IPS-18a (cell line): ENCODE data around the gene ARHGAP10.
"Not testable (repeated sequence)": the region's sequence is repeated elsewhere in the genome, so short reads cannot be mapped to it uniquely, and the experiment has no call there.

Source experiments
- H3K27ac ChIP-seq: one replicate; pipeline ENCODE4 v1.5.1; 2013; ENCODE audit warnings: low read length
- H3K27me3 ChIP-seq: one replicate; pipeline ENCODE4 v1.6.1; 2013; ENCODE audit warnings: mild to moderate bottlenecking, low read length; ENCODE audit not compliant: control insufficient read depth, insufficient read depth
- H3K36me3 ChIP-seq: one replicate; pipeline ENCODE4 v1.6.1; 2013; ENCODE audit warnings: low read depth, low read length; ENCODE audit not compliant: control insufficient read depth
- H3K4me1 ChIP-seq: one replicate; pipeline ENCODE4 v1.6.1; 2013; ENCODE audit warnings: low read depth, low read length; ENCODE audit not compliant: control insufficient read depth
- H3K4me3 ChIP-seq: one replicate; pipeline ENCODE4 v1.5.1; 2013; ENCODE audit warnings: low read length
- H3K9ac ChIP-seq: one replicate; pipeline ENCODE4 v1.6.1; 2013; ENCODE audit warnings: mild to moderate bottlenecking, low read length, moderate library complexity
- H3K9me3 ChIP-seq: one replicate; pipeline ENCODE4 v1.6.1; 2013; ENCODE audit warnings: low read depth, low read length; ENCODE audit not compliant: control insufficient read depth

ARHGAP10 gene

DNA sequence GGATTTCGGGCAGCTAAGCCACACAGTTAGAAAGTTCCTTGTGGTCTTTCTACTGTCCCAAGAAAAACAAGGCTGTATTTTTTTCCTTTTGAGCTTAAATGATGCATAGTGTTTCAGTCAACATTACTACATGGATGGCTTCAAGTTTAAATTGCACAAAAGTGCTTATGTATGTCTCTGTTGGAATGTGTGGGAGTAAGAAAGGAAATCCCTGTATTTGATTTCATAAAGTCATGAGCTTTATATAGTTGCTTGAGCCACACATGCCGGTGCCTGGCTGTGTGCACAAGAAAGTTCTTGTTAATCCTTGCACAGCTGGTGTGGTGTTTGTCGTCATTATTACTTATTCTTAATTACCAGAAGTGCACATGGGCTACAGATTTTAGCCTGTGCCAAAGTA is 262.2 kb downstream of the ARHGAP10 start:
- Histone ChIP-seq H3K4me1 (no peaks in the 10 kb centered on the region), H3K36me3 (no peaks in the 10 kb centered on the region), H3K4me3 (no peak overlapping the region), H3K9me3 (no peaks in the 10 kb centered on the region), H3K27ac (no peak overlapping the region), H3K27me3 (no peaks in the 10 kb centered on the region), H3K9ac (no peak overlapping the region)

DNA sequence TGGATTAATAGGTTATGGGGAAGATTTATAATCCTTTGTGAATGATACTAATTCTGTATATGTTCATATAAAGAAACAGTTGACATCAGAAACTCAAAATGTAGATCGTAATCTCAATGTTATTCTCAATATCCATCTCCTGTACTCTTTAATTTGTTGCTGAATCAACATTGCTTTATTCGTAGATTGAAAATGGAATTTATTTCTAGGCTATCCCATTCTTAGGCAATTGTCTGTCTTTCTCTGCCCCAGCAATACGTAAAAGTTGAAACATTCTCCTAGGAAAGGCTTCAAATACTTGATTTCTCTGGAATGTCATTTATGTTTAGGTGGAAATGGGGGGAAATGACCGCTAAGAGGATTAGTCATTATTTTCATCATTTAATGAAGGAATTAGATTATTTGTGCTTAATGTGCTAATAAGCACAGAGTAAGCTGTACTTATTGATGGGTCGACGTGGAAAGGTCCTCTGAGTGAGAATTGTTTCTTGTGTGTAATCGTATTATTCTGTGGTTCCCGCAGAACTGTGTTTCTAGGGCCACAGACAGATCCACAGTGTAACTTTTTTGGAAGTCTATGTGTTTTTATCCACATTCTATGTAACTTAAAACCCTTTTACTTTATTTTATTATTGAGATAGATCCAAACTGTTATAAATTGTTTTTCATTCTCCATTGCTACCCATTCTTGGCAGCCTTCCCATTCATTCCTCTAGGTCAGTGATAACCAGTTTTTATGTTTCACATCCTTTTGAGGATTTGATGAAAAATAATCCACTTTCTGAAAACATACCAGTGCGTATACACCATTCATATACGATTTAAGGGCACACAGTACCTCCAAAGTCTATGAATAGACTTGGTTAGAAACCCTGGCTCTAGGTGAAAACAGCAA is 262.9 kb downstream of the ARHGAP10 start:
- no peak overlapping the region for H3K4me3 ChIP-seq
- H3K27ac ChIP-seq, result no peak overlapping the region
- no peaks in the 10 kb centered on the region for H3K4me1 ChIP-seq
- no peak overlapping the region for H3K9ac ChIP-seq
- H3K9me3 ChIP-seq, result no peaks in the 10 kb centered on the region
- H3K36me3 ChIP-seq, result no peaks in the 10 kb centered on the region
- H3K27me3 ChIP-seq, result no peaks in the 10 kb centered on the region

DNA sequence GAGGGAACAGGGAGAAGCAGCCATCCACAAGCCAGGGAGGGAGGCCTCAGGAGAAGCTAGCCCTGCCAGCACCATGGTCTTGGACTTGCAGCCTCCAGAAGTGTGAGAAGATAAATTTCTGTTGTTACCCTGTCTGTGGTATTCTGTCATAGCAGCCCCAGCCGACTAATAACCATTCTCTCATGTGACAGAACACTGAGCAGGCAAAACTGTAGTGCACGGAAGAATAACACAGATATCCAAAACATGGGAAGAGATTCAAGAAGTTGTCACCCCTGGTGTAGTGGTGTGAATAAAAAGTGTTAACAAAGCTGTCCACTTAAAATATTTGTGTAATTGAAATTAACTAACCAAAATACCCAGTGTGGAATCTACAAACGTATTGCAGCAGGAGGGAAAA is 265.0 kb downstream of the ARHGAP10 start:
- H3K4me1 ChIP-seq, result no peaks in the 10 kb centered on the region
- H3K4me3 ChIP-seq, result no peak overlapping the region
- no peaks in the 10 kb centered on the region for H3K36me3 ChIP-seq
- H3K27me3 ChIP-seq, result no peaks in the 10 kb centered on the region
- H3K9me3 ChIP-seq, result no peaks in the 10 kb centered on the region
- no peak overlapping the region for H3K27ac ChIP-seq
- no peak overlapping the region for H3K9ac ChIP-seq

DNA sequence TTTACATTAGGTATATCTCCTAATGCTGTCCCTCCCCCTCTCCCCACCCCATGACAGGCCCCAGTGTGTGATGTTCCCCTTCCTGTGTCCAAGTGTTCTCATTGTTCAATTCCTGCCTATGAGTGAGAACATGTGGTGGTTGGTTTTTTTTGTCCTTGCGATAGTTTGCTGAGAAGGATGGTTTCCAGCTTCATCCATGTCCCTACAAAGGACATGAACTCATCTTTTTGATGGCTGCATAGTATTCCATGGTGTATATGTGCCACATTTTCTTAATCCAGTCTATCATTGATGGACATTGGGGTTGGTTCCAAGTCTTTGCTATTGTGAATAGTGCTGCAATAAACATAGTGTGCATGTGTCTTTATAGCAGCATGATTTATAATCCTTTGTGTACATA is 268.1 kb downstream of the ARHGAP10 start:
- not testable (repeated sequence) for H3K27ac ChIP-seq, H3K4me3 ChIP-seq, H3K36me3 ChIP-seq, H3K4me1 ChIP-seq, H3K9ac ChIP-seq, H3K27me3 ChIP-seq, H3K9me3 ChIP-seq

DNA sequence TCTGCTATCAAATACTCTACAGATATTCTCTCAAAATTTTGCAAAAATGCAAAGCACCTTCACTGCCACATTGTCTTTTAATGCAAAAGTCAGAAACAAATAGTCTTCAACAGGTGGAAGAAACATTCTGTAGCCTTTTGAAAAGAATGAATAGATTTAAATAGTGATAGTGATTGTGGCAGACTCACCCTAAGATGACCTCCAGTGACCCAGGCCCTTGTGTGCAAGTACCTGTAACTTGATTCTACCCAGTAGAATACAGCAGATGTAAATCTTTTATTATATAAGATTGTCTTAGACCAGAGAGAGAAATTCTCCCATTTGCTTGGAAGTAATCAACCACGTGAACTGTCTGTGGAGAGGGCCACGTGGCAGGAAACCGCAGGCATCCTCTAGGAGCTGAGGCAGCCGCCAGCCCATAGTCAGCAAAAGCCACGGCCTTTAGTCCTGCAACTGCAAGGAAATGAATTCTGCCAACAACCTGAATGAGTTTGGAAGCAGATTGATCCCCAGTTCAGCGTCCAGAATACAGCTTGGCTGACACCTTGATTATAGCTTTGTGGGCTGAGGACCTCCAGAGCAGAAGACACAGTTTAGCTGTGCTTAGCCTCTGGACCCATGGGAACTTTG is 272.5 kb downstream of the ARHGAP10 start:
- Histone ChIP-seq H3K4me3 (no peak overlapping the region), H3K9ac (no peak overlapping the region), H3K9me3 (no peaks in the 10 kb centered on the region), H3K27ac (no peak overlapping the region), H3K36me3 (no peaks in the 10 kb centered on the region), H3K27me3 (no peaks in the 10 kb centered on the region), H3K4me1 (no peaks in the 10 kb centered on the region)

DNA sequence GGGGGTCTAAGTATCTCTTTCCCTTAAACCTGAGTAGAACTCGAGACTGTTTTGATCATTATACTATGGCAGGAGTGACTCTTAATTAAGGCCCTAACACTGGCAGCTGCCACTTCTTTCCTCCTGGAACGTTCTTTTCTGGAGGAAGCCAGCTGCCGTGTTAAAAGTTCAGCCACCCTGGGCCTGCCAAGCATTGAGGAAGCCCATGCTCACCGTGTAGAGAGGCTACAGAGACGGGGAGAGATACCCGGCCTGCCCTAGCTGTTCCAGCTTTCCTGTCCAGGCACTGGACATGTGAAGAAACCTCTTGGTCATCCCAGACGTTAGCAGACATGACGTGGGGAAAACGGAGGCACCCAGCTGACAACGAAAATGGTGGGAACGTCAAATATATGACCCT is 274.1 kb downstream of the ARHGAP10 start:
- Histone ChIP-seq H3K4me3 (no peak overlapping the region), H3K27ac (no peak overlapping the region), H3K9ac (no peak overlapping the region), H3K27me3 (no peaks in the 10 kb centered on the region), H3K9me3 (no peaks in the 10 kb centered on the region), H3K4me1 (no peaks in the 10 kb centered on the region), H3K36me3 (no peaks in the 10 kb centered on the region)

DNA sequence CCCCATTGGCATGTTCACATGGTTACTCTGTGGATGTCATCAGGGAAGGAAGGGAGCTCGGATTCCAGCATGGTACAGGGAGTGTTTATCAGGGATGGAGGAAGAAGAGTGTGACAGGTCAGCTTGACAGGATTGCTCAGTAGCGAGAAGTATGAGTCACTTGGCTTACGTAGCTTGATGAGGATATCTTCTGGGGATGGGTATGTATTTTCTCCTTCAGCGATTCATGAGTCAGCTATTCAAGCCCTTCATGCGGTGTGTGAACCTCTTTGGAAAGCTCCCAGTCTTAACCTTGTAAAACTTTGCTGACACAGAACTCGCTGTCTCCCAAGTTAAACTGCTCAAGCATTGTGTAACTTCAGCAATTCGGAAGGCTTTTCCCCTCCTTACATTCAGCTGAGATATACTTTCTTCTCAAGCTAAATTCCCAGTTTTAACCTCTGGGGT is 275.4 kb downstream of the ARHGAP10 start:
- Histone ChIP-seq H3K9me3 (no peaks in the 10 kb centered on the region), H3K4me3 (no peak overlapping the region), H3K4me1 (no peaks in the 10 kb centered on the region), H3K9ac (no peak overlapping the region), H3K36me3 (no peaks in the 10 kb centered on the region), H3K27me3 (no peaks in the 10 kb centered on the region), H3K27ac (no peak overlapping the region)

DNA sequence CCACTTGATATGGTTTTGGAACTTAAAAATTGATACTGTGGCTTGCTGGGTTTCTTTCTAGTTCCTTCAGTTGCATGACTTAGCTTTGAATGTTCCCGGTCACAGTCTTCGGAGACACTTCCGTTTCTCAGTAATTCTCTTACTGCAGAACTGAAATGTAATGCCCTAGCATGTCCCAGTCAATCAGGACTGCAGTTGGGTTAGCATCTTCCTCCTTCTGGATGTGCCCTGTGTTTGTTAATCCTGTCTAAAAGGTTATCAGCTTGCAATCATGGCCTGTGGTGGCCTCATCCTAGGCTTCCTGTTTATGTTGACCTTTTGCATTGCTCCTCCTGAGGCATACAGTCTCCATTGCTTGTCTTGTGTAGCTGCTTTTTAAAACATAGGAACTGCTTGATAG is 275.9 kb downstream of the ARHGAP10 start:
- Histone ChIP-seq H3K4me1 (no peaks in the 10 kb centered on the region), H3K9ac (no peak overlapping the region), H3K27me3 (no peaks in the 10 kb centered on the region), H3K4me3 (no peak overlapping the region), H3K36me3 (no peaks in the 10 kb centered on the region), H3K27ac (no peak overlapping the region), H3K9me3 (no peaks in the 10 kb centered on the region)

DNA sequence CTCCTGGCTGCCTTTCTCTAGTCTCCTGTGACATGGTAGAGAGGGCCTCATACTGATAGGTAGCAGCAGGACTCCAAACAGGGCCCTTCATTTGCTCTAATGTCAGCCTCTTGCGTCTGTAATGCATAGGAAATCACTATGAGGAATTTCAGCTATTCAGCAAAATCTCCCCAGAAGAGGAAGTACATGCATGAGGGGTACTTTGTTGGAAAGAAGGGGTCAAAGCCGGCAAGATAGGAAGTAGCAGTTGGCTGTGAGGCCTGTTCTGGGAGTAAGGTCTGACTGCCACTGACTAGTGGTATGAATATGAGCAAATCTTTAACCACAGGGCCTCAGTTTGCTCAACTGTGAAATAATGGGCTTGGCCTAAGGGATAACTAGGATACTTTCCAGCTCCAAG is 283.2 kb downstream of the ARHGAP10 start:
- Histone ChIP-seq H3K27ac (no peak overlapping the region), H3K4me1 (peaks cover 11% of the 10 kb centered on the region), H3K36me3 (no peaks in the 10 kb centered on the region), H3K27me3 (no peaks in the 10 kb centered on the region), H3K9me3 (no peaks in the 10 kb centered on the region), H3K9ac (no peak overlapping the region), H3K4me3 (no peak overlapping the region)

DNA sequence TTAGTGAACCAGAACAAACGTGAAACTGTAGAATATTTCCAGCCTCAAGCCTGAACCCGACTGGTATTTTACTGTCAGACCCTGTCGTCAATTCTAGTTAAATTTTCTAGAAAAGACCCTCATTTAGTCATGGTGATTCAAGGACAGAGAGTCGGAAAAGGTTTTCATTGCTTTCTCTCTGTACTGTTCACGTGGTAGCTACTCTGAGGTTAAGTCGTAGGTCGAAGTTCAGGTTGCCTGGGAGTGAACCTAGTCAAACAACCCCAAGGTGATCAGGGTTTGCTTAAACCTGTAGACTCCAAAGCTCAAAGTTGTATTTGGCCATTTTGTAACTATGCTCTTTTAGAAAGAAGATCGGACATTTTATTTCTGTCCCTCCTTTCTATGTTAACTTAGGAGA is 283.6 kb downstream of the ARHGAP10 start:
- Histone ChIP-seq H3K27ac (no peak overlapping the region), H3K9me3 (no peaks in the 10 kb centered on the region), H3K4me1 (peaks cover 11% of the 10 kb centered on the region), H3K4me3 (no peak overlapping the region), H3K27me3 (no peaks in the 10 kb centered on the region), H3K9ac (no peak overlapping the region), H3K36me3 (no peaks in the 10 kb centered on the region)

DNA sequence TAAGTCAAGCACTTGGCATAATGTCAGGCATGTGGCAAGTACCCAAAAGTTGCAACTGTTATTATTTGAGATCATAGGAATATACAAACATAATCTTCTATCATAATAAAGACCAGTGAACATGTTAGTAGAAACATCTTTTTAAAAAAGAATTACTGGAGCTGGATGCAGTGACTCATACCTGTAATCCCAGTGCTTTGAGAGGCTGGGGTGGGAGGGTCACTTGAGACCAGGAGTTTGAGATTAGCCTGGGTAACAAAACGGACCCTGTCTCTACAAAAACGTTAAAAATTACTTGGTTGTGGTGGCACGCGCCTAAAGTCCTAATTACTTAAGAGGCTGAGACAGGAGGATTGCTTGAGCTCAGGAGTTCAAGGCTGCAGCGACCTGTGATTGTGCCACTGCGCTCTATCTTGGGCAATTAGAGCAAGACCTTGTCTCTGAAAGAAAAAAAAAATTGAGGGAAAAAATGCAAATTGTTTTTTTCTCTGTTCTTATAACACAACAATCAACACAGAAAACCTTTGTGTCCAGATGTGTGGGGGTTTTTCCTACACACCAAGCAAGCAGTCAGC is 284.3 kb downstream of the ARHGAP10 start:
- Histone ChIP-seq H3K27ac (no peak overlapping the region), H3K9ac (no peak overlapping the region), H3K36me3 (no peaks in the 10 kb centered on the region), H3K4me3 (no peak overlapping the region), H3K27me3 (no peaks in the 10 kb centered on the region), H3K4me1 (peaks cover 11% of the 10 kb centered on the region), H3K9me3 (no peaks in the 10 kb centered on the region)
